ENCODE measurements around the gene POFUT2. TPM values are rescaled to one million over a fixed set of nuclear protein-coding genes. Genes with fewer than 3 reads are reported as not detected.
"Not testable (repeated sequence)": the region's sequence is repeated elsewhere in the genome, so short reads cannot be mapped to it uniquely, and the experiment has no call there.

The POFUT2 gene
- total and polyA plus RNA-seq, 4 donors, result 17.9 to 35.7 (median 26.1) TPM

GRCh38 chr21:45317398-45318145 lies 29.9 kb upstream of the POFUT2 start:
- no peak for ATAC-seq (ENCODE audit: insufficient read depth, low FRiP score)
- no peak overlapping the region for H3K9ac ChIP-seq (ENCODE audit: insufficient read depth in 1 of 2, low read length in 2 of 2)
- H3K9me3 ChIP-seq (ENCODE audit: control insufficient read depth in 4 of 4, insufficient read depth in 3 of 4, low read length in 3 of 4), result no peaks in the 10 kb centered on the region
- peak overlapping the region; percentile 1 to 93 for H3K27ac ChIP-seq (ENCODE audit: low read depth in 1 of 2, low read length in 1 of 2)
- no peaks in the 10 kb centered on the region for H3K36me3 ChIP-seq (ENCODE audit: control insufficient read depth in 4 of 4, insufficient read depth in 4 of 4, low read length in 4 of 4)
- WGBS, 2 donors, result 70 to 80% methylated on average over 17 of the region's 17 CpGs
- H3K4me3 ChIP-seq, result no peak overlapping the region
- TF ChIP-seq CTCF (IDR thresholded peaks at IDR 0.05; ENCODE audit: control extremely low read depth, extremely low read depth), result no peak
- no peaks in the 10 kb centered on the region for H3K27me3 ChIP-seq (ENCODE audit: control insufficient read depth in 3 of 3, insufficient read depth in 3 of 3, low read length in 2 of 3)
- H3K4me1 ChIP-seq (ENCODE audit: control insufficient read depth in 5 of 5, insufficient read depth in 5 of 5, low read length in 5 of 5), result peaks cover 0 to 22% (median 6%) of the 10 kb centered on the region in 5 donors
- DNase-seq, result peak in 1 of 3 donors; percentile 11

GRCh38 chr21:45316871-45317397 lies 29.2 kb upstream of the POFUT2 start:
- H3K4me3 ChIP-seq, result no peak overlapping the region
- peak overlapping the region in 1 of 2 donors; percentile 75 for H3K27ac ChIP-seq (ENCODE audit: low read depth in 1 of 2, low read length in 1 of 2)
- DNase-seq (no peak), ATAC-seq (ENCODE audit: insufficient read depth, low FRiP score) (no peak)
- H3K36me3 ChIP-seq (ENCODE audit: control insufficient read depth in 4 of 4, insufficient read depth in 4 of 4, low read length in 4 of 4), result no peaks in the 10 kb centered on the region
- no peaks in the 10 kb centered on the region for H3K9me3 ChIP-seq (ENCODE audit: control insufficient read depth in 4 of 4, insufficient read depth in 3 of 4, low read length in 3 of 4)
- no peak for TF ChIP-seq CTCF (IDR thresholded peaks at IDR 0.05; ENCODE audit: control extremely low read depth, extremely low read depth)
- H3K27me3 ChIP-seq (ENCODE audit: control insufficient read depth in 3 of 3, insufficient read depth in 3 of 3, low read length in 2 of 3), result no peaks in the 10 kb centered on the region
- no peak overlapping the region for H3K9ac ChIP-seq (ENCODE audit: insufficient read depth in 1 of 2, low read length in 2 of 2)
- 87 to 93% methylated on average over 16 of the region's 16 CpGs for WGBS, 2 donors
- H3K4me1 ChIP-seq (ENCODE audit: control insufficient read depth in 5 of 5, insufficient read depth in 5 of 5, low read length in 5 of 5), result peaks cover 0 to 20% (median 6%) of the 10 kb centered on the region in 5 donors

GRCh38 chr21:45315676-45316470 lies 28.2 kb upstream of the POFUT2 start:
- H3K4me1 ChIP-seq (ENCODE audit: control insufficient read depth in 5 of 5, insufficient read depth in 5 of 5, low read length in 5 of 5), result peaks cover 0 to 19% (median 6%) of the 10 kb centered on the region in 5 donors
- H3K9ac ChIP-seq (ENCODE audit: insufficient read depth in 1 of 2, low read length in 2 of 2); H3K27me3 ChIP-seq (ENCODE audit: control insufficient read depth in 3 of 3, insufficient read depth in 3 of 3, low read length in 2 of 3); ATAC-seq (ENCODE audit: insufficient read depth, low FRiP score); H3K36me3 ChIP-seq (ENCODE audit: control insufficient read depth in 4 of 4, insufficient read depth in 4 of 4, low read length in 4 of 4); DNase-seq; H3K9me3 ChIP-seq (ENCODE audit: control insufficient read depth in 4 of 4, insufficient read depth in 3 of 4, low read length in 3 of 4); H3K4me3 ChIP-seq; H3K27ac ChIP-seq (ENCODE audit: low read depth in 1 of 2, low read length in 1 of 2): not testable (repeated sequence)
- WGBS, 2 donors, result 42 to 43% methylated on average over 7 of the region's 7 CpGs

GRCh38 chr21:45313682-45314081 lies 26.0 kb upstream of the POFUT2 start:
- Histone ChIP-seq H3K4me1 (ENCODE audit: control insufficient read depth in 5 of 5, insufficient read depth in 5 of 5, low read length in 5 of 5) (peaks cover 3 to 22% (median 7%) of the 10 kb centered on the region in 5 donors), H3K9ac (ENCODE audit: insufficient read depth in 1 of 2, low read length in 2 of 2) (no peak overlapping the region), H3K36me3 (ENCODE audit: control insufficient read depth in 4 of 4, insufficient read depth in 4 of 4, low read length in 4 of 4) (no peaks in the 10 kb centered on the region), H3K9me3 (ENCODE audit: control insufficient read depth in 4 of 4, insufficient read depth in 3 of 4, low read length in 3 of 4) (no peaks in the 10 kb centered on the region), H3K27ac (ENCODE audit: low read depth in 1 of 2, low read length in 1 of 2) (no peak overlapping the region), H3K4me3 (no peak overlapping the region), H3K27me3 (ENCODE audit: control insufficient read depth in 3 of 3, insufficient read depth in 3 of 3, low read length in 2 of 3) (no peaks in the 10 kb centered on the region)
- ATAC-seq (ENCODE audit: insufficient read depth, low FRiP score), result no peak
- WGBS, 2 donors, result 71 to 75% methylated on average over 3 of the region's 3 CpGs
- no peak for TF ChIP-seq CTCF (IDR thresholded peaks at IDR 0.05; ENCODE audit: control extremely low read depth, extremely low read depth)
- no peak for DNase-seq
